HG03521 (cell line): ENCODE data around the gene SIGLEC1.

Experiments used
- ATAC-seq: cut with Tn5 transposase; IDR thresholded peaks from one replicate; pipeline ENCODE4 v1.9.1; 2021; ENCODE audit warnings: mild to moderate bottlenecking, moderate library complexity; ENCODE audit not compliant: unreplicated experiment

Gene SIGLEC1

DNA sequence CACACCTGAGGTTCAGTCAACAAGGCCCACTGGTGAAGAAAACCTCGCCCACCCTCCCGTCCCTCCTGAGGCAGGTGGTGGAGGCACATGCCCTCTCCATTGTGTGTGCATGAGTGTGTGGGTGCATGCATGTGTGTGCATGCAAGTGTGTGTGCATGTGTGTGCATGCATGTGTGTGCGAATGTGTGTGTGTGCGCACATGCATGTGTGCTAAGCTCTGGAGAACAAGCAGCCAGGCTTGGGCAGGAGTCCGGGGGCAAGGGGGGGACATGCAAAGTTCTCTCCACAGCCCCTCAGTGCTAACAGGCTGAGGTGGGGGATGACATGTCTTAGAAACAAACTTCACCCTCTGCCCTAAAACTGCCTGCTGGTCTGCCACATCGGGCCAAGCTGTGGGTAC lies 17.0 kb upstream of the SIGLEC1 start:
- no peak for ATAC-seq

DNA sequence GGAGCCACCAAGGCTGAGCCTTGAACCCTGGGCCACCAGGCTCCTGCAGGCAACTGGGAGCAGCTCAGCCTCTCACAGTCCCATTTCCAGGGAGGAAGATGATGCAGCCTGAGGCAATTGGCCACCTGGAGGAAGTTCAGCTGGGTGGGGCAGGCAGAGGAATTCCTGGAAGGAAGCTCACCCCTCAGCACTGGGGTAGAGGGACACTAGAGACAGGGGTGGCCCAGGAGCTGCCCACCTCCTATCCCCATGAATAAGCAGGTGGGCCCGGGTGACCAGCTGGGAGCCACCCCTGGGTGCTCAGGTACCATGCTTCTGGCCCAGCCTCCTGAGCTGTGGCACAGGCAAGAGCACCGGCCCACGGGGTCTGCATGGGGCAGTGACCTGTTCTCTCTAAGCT lies 16.5 kb upstream of the SIGLEC1 start:
- ATAC-seq, result no peak

DNA sequence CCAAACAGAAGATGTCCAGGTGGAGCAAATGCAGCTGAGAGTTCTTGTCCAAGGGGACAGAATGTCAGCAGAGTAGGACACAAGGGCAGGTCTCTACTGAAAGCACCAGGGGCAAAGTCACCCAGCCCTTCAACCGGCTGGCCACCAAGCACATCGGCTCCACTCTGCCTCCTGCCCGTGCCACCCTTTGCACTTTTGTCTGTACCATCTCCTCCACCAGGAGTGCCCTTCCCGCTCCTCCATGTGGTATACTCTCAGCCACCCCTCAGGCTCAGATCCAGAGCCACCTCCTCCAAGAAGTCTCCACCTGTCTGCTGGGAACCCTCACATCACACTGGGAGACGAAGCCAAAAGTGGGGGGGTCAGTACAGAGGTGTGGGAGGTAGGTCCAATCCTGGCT lies 16.0 kb upstream of the SIGLEC1 start:
- no peak for ATAC-seq

DNA sequence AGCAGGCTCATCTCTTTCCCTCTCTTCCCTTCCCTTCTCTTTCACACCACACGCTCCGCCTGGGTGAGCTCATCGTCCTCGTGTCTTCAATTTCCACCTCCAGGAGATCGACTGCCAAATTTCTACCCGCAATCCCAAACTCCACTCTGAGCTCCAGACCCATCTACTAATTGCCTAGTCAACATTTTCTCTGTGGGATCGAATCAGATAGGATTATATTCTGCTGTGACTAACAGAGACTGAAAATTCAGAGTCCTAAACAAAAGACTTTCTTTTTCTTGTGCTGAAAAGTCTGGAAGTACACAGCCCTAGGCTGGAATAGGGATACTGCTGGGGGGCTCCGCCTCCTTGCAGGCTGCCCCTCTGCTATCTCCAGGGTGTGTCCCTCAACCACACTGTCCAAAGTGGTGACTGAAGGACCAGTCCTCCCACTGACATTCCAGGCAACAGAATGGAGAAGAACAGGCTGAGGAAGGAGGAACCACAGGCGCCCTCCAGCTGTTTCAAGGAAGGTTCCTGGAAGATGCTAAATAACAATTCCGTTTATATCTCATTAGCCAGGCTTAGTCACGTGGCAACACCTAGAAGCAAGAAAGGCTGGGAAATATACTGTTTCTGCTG lies 15.1 kb upstream of the SIGLEC1 start:
- ATAC-seq, result no peak

DNA sequence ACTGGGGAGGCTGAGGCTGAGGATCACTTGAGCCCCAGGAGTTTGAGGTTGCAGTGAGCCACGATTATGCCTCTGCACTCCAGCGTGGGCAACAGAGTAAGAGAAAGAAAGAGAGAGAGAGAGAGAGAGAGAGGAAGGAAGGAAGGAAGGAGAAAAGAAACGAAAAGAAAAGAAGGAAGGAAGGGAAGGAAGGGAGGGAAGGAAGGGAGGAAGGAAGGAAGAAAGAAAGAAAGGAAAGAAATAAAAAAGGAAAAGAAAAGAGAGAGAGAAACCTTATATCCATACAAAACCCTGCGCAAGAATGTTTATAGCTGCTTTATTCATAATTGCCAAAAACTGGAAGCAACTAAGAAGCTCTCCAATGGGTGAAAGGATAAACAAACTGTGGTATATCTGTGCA lies 12.0 kb upstream of the SIGLEC1 start:
- ATAC-seq, result no peak

DNA sequence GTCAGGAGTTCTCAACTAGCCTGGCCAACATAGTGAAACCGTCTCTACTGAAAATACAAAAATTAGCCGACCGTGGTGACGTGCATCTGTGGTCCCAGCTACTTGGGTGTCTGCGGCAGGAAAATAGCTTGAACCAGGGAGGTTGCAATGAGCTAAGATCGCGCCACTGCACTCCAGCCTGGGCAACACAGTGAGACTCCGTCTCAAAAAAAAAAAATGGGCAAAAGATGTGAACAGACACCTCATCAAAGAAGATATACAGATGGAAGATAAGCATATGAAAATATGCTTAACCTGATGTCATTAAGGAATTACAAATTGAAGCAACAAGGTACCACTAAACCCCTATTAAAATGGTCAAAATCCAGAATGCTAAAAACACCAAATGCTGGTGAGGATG lies 10.9 kb upstream of the SIGLEC1 start:
- no peak for ATAC-seq

DNA sequence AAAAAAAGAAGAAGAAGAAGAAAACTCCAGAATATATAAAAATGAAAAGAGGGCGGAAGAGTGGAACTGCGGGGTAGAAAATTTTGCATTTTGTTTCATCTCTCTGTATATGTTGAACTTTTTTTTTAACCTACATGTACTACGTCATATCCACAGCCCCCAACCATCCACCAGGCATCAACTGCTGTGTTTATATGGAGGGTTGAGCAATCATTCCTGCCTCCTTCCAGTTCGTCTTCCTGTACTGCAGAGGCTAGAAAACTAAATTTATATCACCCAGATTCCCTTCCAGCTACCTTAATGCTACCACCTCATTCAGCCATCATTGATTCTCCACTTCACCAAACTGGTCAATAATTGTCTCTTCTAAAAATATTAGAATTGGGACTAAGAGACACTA lies 9.5 kb upstream of the SIGLEC1 start:
- no peak for ATAC-seq

DNA sequence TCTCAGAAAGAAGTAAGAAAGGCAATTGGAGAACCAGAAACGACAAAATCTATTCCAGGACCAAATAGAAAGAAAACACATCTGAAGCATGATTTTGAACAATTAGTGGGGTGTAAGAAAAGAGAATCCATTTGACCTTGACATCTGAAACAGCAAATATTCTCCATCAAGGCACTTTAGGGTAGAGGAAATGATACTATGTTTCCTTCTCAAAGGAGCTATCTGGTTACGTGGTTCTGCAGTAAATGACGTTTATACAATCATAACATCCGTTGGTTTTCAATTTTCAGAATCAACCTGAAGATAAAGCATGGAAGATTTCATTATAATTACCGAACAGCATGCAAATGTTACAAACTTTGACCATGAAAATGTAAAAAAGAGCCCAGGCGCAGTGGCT lies 8.2 kb upstream of the SIGLEC1 start:
- ATAC-seq, result no peak

DNA sequence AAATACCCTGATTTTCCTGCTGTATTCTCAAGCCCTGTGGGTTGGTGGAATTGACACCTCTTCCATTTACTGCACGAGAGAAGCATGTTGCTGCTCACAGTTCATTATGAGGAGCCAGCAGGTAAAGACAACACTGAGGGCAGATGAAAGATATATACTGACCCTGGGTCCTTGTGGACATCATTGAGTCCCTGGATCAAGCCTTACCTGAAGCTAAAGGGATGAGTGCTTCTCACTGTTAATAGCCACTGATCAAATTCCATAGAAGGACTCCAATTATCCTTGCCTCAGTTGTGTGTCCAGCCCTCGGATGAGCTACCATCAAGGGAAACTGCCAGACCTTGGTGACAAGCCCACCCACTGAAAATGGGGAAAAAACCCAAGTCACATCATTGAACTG lies 7.7 kb upstream of the SIGLEC1 start:
- no peak for ATAC-seq

DNA sequence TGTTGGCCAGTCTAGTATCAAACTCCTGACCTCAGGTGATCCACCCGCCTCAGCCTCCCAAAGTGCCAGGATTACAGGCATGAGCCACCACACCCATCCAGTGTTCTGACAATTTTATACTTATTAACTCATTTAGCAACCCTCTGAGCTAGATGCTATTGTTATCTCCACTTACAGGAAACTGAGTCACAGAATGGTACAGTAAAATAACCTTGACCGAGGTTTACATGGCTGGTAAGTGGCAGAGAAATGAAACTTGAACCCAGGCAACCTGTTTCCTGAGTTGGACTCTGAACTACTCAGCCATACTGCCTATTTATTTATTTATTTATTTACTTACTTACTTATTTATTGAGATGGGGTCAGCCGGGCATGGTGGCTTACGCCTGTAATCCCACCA lies 6.6 kb upstream of the SIGLEC1 start:
- no peak for ATAC-seq

DNA sequence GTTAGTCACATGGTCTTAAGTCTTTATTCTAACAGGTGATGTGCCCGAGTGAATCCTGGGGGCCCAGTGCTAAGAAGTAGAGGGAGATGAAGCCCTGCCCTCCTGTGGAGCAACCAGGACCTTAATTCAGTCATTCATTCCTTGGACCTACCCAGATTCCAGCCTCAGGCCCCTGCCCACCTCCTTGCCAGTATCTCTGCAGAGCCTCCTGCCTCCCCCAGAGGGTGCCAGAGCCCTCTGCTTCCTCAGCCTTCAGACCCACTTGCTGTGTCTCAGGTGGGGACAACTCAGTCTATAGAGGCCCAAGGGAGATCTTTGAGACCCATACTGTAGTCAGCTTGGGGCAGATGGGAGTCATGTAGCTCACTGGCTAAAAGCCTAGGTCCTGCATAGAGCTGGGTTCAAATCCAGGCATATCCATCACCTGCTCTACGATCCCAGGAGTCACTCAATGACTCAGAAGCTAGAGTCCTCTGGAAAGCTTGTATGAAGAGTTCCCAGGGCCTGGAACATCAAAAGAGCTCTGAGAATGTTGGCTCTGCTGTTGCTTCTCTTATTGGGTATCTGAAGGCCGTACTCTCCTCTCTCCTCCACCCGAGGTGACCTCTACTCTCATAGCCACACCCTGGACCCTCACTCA lies 3.9 kb upstream of the SIGLEC1 start:
- ATAC-seq, result no peak

DNA sequence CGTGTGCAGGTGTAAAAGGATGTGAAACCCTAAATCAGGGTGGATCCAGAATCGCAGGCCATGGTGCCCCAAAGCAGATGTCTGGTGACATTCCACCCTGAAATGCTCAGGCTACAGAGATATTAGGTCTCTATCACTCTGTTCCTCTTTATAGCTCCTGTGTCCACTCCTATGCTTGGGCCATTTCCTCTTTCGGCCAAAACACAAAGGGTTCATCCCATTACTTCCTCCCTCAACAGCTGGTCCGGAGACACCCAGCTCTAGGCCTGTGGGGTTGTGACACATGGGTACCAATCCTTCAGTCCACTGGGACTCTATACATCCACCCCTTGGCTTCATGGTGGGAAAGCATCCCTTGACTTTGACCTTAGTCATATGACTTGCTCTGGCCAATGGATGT lies 1.7 kb upstream of the SIGLEC1 start:
- ATAC-seq, result no peak

DNA sequence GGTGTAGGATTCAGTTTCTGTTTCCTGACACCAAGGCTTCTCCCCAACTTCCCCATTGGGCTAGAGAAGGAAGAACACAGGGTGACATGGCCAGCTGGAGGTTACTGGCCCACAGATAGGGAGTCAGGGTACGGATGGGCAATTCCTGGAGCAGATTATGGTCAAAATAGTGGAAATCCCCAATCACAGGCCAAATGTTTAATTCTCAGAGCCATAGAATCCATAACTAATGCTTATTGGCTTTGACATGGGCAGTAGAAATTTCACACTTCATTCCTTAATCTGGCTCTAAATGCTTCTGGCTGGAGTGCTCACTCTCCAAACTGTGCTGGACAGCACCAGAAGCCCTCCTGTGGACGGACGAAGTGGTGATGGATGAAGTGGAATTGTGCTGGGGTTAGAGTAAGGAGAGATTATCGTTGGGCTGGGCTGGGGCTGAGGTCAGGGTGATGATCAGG lies 887 bp downstream of the SIGLEC1 start:
- no peak for ATAC-seq

DNA sequence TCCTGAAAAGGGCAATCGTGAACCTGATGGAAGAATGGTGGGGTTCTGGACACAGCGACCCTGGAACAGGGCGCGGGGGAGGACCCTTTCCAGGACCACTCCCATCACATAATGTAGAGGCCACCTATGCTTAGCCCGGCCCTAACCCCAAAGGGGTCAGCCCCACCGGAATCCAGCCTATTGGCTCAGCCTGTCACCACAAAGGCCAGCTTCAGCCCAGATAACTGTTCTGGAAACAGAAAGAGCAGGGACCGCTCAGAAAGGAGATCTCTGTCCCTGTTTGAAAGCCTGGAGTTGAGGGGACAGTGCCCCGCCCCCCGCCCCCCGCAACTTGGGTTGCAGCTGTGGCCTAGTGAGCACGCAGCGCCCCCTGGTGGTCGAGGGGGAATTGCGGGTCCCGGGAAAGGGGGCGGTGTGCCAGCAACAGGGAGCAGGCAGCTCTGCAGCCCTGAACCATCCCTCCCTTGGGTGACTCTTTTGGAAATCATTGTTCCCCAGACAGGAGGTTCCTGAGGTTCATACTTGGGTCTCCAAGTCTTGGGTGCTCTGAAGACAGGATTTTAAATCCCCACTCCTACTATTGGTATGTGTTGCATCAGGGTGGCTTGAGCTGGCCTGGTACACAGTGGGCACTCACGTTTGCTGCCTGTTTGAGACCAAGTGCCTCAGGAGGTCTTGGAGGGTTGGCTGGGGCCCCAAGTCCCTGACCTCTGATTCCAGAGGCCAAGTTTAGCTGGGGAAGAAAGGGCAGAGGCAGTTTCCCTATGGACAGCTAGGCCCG lies 1.5 kb downstream of the SIGLEC1 start:
- ATAC-seq, result no peak

DNA sequence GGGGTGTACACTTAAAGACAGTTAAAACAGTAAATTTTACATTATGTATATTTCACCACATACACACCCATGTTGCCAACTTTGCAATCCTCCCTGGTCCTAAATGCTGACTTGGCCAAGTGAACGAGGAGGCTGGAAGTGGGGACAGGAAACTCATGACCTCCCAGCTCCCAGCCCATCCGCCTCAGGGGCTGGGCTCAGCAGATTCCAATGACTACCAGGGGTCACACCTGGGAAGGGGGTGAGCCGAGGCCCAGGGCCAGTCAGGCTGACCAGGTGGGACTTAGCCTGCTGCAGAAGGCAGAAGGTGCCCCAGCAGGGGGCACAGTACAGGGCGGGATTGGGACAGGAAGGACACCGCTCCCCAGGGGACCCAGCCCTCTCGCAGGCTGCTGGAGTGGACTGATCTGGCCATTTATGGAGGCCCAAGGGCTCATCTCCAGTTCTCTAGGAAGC lies 2.4 kb downstream of the SIGLEC1 start:
- ATAC-seq, result no peak

DNA sequence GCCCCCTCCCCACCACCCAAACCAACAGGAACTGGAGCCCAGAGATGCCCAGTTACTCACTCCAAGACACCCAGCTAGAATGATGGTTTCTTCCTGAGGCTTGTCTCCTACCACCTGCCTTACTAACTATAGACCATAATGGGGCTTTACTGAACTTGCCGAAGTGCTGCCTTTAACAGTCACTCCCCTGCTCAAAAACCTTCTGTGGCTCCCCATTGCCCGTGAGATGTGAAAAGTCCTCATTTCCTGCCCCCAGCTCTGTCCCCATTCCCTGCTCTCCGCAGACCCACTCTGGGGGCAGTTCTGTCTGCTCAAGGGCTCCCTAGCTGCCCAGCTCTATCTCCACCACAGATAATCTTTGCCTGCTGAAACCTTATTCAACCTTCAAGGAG lies 4.9 kb downstream of the SIGLEC1 start:
- ATAC-seq, result no peak

DNA sequence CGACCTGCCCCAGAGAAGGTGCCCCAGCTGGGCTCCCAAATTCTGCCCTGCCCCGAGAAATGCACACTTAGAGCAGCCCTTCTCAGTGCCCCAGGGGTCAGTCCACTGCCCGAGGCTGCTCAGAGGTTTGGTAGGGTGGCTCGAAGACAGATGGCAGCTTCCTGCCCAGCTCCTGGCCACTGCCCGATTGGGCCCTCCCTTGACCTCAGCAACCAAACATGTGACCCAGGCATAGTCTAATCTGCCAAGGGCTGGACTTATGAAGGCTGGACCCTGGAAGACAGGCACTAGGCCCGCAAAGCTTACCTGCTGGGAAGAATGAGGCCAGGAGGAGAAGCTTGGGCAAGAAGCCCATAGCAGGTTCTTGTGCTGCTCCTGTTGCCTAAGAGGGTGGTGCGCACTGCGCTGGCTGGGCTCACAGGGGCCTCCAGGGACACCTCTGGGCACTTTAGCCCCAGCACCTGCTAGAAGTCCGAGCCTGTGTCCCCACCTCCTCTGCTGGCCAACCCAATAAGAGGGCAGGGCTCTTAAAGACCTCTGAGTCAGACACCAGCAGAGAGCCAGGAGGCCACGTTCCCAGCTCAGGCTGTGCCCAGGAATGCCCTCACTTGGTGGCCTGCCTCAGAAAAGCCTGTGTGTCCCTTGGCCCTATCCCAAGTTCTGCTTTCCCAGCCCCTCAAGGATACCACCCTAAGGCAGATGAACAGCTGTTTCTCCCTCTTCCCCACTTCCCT lies 5.5 kb downstream of the SIGLEC1 start:
- no peak for ATAC-seq

DNA sequence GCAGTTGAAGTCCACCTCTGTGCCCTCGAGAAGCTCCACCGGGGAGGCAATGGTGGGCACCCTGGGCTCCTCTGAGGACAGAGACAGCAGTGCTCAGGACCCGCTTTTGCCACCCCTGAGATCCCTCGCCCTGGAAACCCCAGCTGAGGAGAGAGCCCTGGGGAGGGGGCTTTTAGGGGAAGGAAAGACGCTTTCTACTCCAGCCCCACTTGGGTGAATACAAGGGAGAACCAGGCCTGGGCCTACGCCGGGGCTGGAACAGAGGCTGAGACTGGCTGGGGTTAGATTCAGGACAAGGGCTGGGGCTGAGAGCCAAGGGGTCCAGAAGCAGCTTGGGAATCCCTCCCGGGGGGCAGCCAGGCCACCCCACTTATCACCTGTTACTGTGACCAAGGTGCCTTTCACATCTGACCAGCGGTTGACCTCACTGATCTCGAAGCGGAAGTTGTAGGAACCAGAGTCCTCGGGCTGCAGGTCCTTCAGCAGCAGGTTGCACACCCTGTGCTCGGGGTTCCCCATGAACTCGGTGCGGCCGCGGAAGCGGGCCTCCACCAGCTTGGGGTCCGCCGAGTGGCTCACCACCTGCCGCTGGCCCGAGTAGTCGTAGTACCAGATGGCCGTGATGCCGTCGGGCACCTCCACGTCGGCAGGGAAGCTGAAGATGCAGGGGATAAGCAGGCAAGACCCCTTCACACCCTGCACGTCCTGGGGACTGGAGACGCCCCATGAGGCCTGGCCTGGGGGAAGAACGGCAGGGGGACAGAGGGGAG lies 6.2 kb downstream of the SIGLEC1 start:
- no peak for ATAC-seq

DNA sequence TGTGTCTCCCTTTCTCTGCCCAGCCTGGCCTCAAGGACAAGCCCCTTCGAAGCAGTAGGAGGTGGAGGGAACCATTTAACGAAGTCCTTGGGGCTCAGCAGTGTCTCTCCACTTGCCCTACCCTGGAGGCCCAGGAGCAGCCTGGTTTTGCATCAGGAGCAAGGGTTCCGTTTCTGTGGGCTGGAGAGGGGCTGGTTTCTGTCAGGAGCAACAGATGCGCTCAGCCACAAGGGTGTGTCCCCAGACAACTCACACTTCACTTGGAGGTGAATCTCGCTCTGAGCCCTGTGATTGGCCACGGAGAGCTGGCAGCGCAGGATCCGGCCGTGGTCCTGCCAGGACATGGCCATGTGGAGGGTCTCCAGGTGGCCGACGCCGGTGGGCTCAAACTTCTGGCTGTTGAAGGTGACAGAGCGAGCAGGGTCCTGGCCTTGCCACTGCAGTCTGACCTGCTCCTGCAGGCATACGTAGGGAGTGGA lies 6.9 kb downstream of the SIGLEC1 start:
- ATAC-seq, result no peak

DNA sequence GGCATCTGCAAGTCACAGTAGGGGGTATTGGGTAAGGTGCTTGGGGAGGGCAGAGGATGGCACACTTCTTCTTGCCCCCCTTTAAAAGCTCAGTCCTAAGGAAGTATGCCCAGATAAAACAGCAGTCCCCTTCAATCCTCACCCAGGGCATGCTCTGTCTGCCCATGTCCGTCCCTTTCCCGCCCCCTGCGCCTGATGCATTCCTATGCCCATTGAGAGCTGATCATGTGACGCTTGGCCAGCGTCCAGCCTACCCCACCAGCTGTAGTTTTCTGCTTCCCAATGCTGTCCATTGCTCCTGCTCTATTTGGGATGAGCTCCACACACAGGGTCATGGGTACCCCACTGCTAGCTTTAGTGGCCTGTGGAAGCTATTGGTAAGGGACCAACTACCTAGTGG lies 8.3 kb downstream of the SIGLEC1 start:
- ATAC-seq, result no peak
